Fibroblast of pulmonary artery (primary cell): ENCODE data around the gene TTC13.

Experiments
- DNase-seq: peaks from one replicate; pipeline ENCODE4 v3.0.0-alpha.2; 2010; ENCODE audit warnings: low read depth
- H3K4me3 ChIP-seq: replicated peaks from 2 replicates; pipeline ENCODE4 v1.5.1; 2011; ENCODE audit warnings: low read depth, mild to moderate bottlenecking, control low read depth, low read length, moderate library complexity
- TF ChIP-seq, protein P1 (sequence below): IDR thresholded peaks from 2 replicates; pipeline ENCODE4 v1.5.1; 2011; ENCODE audit warnings: mild to moderate bottlenecking, control low read depth, low read length, inconsistent platforms; ENCODE audit errors: missing control alignments

The TTC13 gene

DNA sequence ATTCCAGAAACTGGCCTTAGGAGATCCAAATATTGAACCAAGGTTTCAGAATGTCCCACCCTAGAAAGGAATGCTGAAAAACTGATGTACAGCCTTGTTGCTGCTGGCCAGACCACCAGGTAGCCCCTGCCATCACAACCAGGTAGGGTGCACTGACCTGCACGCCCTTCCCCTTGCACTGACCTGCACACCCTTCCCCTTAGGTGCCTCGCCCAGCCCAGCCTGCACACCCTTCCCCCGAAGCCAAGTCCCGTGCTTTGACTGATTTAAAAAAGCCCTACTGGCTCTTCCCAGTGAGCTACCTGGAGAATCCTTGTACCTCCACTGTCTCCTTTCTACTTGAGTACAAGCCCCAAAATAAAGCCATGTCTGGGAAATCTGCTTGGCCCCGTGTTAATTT, 84.0 kb downstream of the TTC13 start:
- TF ChIP-seq, protein P1, sequence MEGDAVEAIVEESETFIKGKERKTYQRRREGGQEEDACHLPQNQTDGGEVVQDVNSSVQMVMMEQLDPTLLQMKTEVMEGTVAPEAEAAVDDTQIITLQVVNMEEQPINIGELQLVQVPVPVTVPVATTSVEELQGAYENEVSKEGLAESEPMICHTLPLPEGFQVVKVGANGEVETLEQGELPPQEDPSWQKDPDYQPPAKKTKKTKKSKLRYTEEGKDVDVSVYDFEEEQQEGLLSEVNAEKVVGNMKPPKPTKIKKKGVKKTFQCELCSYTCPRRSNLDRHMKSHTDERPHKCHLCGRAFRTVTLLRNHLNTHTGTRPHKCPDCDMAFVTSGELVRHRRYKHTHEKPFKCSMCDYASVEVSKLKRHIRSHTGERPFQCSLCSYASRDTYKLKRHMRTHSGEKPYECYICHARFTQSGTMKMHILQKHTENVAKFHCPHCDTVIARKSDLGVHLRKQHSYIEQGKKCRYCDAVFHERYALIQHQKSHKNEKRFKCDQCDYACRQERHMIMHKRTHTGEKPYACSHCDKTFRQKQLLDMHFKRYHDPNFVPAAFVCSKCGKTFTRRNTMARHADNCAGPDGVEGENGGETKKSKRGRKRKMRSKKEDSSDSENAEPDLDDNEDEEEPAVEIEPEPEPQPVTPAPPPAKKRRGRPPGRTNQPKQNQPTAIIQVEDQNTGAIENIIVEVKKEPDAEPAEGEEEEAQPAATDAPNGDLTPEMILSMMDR, result no peak
- no peak overlapping the region for H3K4me3 ChIP-seq
- DNase-seq, result no peak

DNA sequence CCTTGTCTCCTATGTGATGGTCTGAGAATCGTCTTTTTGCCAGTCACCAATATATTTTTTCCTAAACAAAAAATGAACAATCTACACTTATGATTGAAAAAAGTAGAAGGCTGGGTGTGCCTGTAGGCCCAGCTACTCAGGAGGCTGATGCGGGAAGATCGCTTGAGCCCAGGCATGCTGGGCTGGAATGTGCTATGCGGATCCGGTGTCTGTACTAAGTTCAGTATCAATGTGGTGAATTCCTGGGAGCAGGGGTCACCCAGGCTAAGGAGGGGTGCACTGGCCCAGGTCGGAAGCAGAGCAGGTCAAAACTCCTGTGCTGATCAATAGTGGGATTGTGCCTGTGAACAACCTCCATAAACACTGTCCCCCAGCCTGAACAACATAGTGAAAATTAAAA, 84.6 kb downstream of the TTC13 start:
- TF ChIP-seq, protein P1, result no peak
- no peak for DNase-seq
- no peak overlapping the region for H3K4me3 ChIP-seq

DNA sequence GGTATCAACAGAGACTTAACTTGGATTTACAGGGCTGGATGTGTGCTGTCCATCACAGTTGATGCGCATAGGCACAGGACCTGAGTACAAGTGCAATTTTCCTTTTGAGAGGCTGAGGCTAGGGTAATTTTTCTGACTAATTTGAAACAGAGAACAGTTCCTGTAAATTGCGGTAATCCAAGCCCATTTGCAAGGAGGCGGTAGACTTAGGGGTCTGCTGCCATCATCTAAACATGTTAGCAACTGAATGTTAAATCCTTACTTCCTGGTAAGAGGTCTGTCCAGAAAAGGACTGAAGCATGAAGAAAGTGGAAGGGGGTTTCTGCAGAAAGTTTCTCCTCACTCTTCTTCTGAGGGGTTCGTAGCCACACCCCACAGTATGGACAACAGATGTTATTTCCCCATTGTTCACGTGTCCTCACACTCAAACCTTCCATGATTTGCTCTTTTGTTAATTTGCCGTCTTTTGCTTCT, 86.6 kb downstream of the TTC13 start:
- TF ChIP-seq, protein P1, result no peak
- no peak for DNase-seq

DNA sequence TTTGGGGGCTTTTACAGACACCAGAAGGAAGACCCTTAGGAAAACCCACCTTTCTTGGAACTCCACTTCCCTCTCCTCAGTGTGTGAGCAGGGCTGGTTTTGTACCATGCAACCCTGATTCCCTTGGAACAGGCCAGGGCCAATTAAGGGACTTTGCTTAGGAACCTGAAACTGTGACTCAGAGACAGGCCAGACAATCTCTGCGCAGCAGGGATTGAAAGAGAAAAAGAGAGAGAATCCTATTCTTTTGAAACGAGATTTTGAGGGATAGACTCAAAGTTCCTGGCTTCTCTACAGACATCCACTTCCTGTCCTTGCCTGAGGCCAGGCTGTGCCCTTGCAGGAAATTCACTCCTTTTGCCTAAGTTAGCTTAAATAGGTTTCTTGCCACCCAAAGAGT, 87.2 kb downstream of the TTC13 start:
- DNase-seq, result no peak
- H3K4me3 ChIP-seq, result no peak overlapping the region
- TF ChIP-seq, protein P1, result no peak

More for the DNA sequence above, 86.6 kb downstream of the TTC13 start:
- no peak overlapping the region for H3K4me3 ChIP-seq

DNA sequence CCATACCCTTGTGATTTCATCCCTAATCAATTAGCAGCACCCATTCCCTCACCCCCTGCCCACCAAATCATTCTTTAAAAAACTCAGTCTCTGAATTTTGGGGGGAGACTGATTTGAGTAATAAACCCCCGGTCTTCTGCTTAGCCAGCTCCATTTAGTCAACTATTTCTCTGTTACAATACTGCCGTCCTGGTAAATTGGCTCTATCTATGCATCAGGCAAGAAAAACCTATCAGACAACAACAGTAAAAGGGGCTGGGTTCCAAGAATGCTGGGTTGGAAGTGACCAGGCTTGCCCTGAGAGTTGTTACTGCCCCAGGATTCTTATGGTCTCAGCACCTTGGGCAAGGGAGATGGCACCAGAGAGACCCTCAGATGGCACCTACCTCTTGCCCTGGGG, 94.0 kb downstream of the TTC13 start:
- DNase-seq, result no peak
- no peak overlapping the region for H3K4me3 ChIP-seq
- TF ChIP-seq, protein P1, result no peak

DNA sequence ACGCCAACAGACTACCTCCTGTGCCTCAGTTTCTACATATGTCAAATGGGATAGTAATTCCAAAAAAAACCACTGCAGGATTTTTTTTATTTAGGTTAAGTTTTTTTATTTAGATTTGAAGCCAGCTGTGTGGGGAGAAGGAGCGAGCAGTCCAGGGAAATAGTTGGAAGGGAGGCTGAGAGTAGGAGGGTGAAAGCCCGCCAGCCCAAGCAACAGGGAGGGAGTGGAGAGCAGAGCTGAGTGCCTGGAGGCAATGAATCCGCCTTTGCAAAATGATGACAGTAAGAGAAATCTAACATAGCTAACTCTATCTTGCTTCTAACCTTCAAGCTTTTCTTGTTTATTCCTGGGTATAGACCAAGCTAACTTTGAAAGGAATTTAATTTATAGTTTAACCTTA, 94.7 kb downstream of the TTC13 start:
- H3K4me3 ChIP-seq, result no peak overlapping the region
- no peak for DNase-seq
- TF ChIP-seq, protein P1, result no peak

DNA sequence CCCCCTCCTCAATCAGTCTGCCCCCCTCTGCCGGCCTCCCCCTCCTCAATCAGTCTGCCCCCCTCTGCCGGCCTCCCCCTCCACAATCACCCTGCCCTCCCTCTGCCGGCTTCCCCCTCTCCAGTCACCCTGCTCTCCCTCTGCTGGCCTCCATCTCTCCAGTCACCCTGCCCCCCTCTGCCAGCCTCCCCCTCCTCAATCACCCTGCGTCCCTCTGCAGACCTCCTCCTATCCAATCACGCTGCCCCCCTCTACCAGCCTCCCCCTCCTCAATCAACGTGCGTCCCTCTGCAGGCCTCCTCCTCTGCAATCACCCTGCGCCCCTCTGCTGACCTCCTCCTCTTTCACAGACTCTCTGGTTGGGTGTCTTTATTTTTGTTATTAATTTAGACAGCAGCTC, 98.9 kb downstream of the TTC13 start:
- no peak overlapping the region for H3K4me3 ChIP-seq
- TF ChIP-seq, protein P1, result no peak
- DNase-seq, result no peak
